Measurements from ENCODE around the gene PORCN.

The PORCN gene

GRCh38 chrX:48482526-48482925 lies 26.3 kb upstream of the PORCN start:
- TF ChIP-seq, protein P1, sequence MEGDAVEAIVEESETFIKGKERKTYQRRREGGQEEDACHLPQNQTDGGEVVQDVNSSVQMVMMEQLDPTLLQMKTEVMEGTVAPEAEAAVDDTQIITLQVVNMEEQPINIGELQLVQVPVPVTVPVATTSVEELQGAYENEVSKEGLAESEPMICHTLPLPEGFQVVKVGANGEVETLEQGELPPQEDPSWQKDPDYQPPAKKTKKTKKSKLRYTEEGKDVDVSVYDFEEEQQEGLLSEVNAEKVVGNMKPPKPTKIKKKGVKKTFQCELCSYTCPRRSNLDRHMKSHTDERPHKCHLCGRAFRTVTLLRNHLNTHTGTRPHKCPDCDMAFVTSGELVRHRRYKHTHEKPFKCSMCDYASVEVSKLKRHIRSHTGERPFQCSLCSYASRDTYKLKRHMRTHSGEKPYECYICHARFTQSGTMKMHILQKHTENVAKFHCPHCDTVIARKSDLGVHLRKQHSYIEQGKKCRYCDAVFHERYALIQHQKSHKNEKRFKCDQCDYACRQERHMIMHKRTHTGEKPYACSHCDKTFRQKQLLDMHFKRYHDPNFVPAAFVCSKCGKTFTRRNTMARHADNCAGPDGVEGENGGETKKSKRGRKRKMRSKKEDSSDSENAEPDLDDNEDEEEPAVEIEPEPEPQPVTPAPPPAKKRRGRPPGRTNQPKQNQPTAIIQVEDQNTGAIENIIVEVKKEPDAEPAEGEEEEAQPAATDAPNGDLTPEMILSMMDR (IDR thresholded peaks at IDR 0.05; ENCODE audit: low read depth, low read length, missing control alignments), result no peak
- no peak overlapping the region for H3K4me3 ChIP-seq (ENCODE audit: low read depth, low read length)

GRCh38 chrX:48487362-48487798 lies 21.4 kb upstream of the PORCN start:
- H3K4me3 ChIP-seq (ENCODE audit: low read depth, low read length), result no peak overlapping the region
- TF ChIP-seq, protein P1 (IDR thresholded peaks at IDR 0.05; ENCODE audit: low read depth, low read length, missing control alignments), result no peak
- no peak for DNase-seq (ENCODE audit: low read depth)

More at GRCh38 chrX:48482526-48482925, 26.3 kb upstream of the PORCN start:
- no peak for DNase-seq (ENCODE audit: low read depth)

- H3K4me3 ChIP-seq (ENCODE audit: low read depth, low read length), result no peak overlapping the region
- DNase-seq (ENCODE audit: low read depth), result no peak
- TF ChIP-seq, protein P1 (IDR thresholded peaks at IDR 0.05; ENCODE audit: low read depth, low read length, missing control alignments), result no peak
Measured at GRCh38 chrX:48488034-48488433, 20.8 kb upstream of the PORCN start.

GRCh38 chrX:48489296-48489695 lies 19.5 kb upstream of the PORCN start:
- no peak for DNase-seq (ENCODE audit: low read depth)
- H3K4me3 ChIP-seq (ENCODE audit: low read depth, low read length), result no peak overlapping the region
- TF ChIP-seq, protein P1 (IDR thresholded peaks at IDR 0.05; ENCODE audit: low read depth, low read length, missing control alignments), result no peak

DNA sequence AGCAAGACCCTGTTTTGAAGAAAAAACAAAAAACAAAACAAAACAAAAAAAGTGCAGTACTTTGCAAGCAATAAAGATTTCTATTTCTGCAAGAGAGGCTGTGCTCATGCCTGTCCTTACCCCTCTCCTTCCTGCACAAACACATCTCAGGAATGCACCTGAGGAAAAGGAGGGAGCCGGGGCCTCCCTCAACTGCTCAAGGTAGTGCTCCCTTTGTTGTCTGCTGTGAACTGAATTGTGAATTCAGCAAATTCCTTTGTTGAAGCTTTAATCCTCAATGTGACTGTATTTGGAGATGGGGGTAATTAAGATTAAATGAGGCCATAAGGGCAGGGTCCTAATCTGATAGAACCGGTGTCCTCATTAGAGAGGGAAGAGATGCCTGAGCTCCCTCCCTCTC lies 18.9 kb upstream of the PORCN start:
- no peak for DNase-seq (ENCODE audit: low read depth)
- TF ChIP-seq, protein P1 (IDR thresholded peaks at IDR 0.05; ENCODE audit: low read depth, low read length, missing control alignments), result no peak
- no peak overlapping the region for H3K4me3 ChIP-seq (ENCODE audit: low read depth, low read length)

- TF ChIP-seq, protein P1 (IDR thresholded peaks at IDR 0.05; ENCODE audit: low read depth, low read length, missing control alignments), result no peak
- H3K4me3 ChIP-seq (ENCODE audit: low read depth, low read length), result no peak overlapping the region
- no peak for DNase-seq (ENCODE audit: low read depth)
Measured at GRCh38 chrX:48490661-48491060, 18.1 kb upstream of the PORCN start.

GRCh38 chrX:48491809-48492208 lies 17.0 kb upstream of the PORCN start:
- TF ChIP-seq, protein P1 (IDR thresholded peaks at IDR 0.05; ENCODE audit: low read depth, low read length, missing control alignments), result no peak
- no peak overlapping the region for H3K4me3 ChIP-seq (ENCODE audit: low read depth, low read length)
- DNase-seq (ENCODE audit: low read depth), result no peak

All from GM12864 (cell line).